Trophoblast cell (in vitro differentiated cells and primary cell): Measurements from ENCODE around the gene HTT.
A peak's percentile ranks its signal among the peaks of the same experiment; 100 is the strongest.

Experiments
- DNase-seq, 2 donors: peaks; one replicate each; pipeline ENCODE4 v3.0.0-alpha.2; 2016
- H2AFZ ChIP-seq: 2 replicates; pipeline ENCODE4 v1.6.1; 2013; ENCODE audit warnings: low read length, moderate library complexity, mild to moderate bottlenecking; ENCODE audit not compliant: insufficient read depth, poor library complexity
- H2AK5ac ChIP-seq: 2 replicates; pipeline ENCODE4 v1.6.1; 2013; ENCODE audit warnings: mild to moderate bottlenecking, low read length
- H2BK120ac ChIP-seq: 2 replicates; pipeline ENCODE4 v1.6.1; 2013; ENCODE audit warnings: low read length, mild to moderate bottlenecking, moderate library complexity; ENCODE audit not compliant: insufficient read depth, poor library complexity
- H2BK12ac ChIP-seq: 2 replicates; pipeline ENCODE4 v1.6.1; 2013; ENCODE audit warnings: mild to moderate bottlenecking, low read length, moderate library complexity
- H2BK5ac ChIP-seq: 2 replicates; pipeline ENCODE4 v1.6.1; 2013; ENCODE audit warnings: low read length, low read depth, moderate library complexity, mild to moderate bottlenecking; ENCODE audit not compliant: poor library complexity
- H3K14ac ChIP-seq: 2 replicates; pipeline ENCODE4 v1.6.1; 2013; ENCODE audit warnings: mild to moderate bottlenecking, low read length
- H3K18ac ChIP-seq: 2 replicates; pipeline ENCODE4 v1.6.1; 2013; ENCODE audit warnings: mild to moderate bottlenecking, low read length
- H3K23ac ChIP-seq: 2 replicates; pipeline ENCODE4 v1.6.1; 2013; ENCODE audit warnings: low read length
- H3K27ac ChIP-seq: 2 replicates; pipeline ENCODE4 v1.5.1; 2013; ENCODE audit warnings: low read depth, mild to moderate bottlenecking, inconsistent platforms, low read length, moderate library complexity
- H3K27me3 ChIP-seq: 2 replicates; pipeline ENCODE4 v1.6.1; 2013; ENCODE audit warnings: inconsistent platforms, mild to moderate bottlenecking, low read length, moderate library complexity; ENCODE audit not compliant: insufficient read depth
- H3K36me3 ChIP-seq, 2 experiments: 1 replicate in 1 of 2; 2 replicates in 1 of 2; pipeline ENCODE4 v1.6.1; 2013; ENCODE audit warnings: low read length in 2 of 2, mild to moderate bottlenecking in 2 of 2, moderate library complexity in 1 of 2; ENCODE audit not compliant: insufficient read depth in 2 of 2, control insufficient read depth in 1 of 2
- H3K4ac ChIP-seq: 2 replicates; pipeline ENCODE4 v1.6.1; 2013; ENCODE audit warnings: low read depth, mild to moderate bottlenecking, low read length, moderate library complexity
- H3K4me1 ChIP-seq, 2 experiments: 1 replicate in 1 of 2; 2 replicates in 1 of 2; pipeline ENCODE4 v1.6.1; 2013; ENCODE audit warnings: low read length in 2 of 2, mild to moderate bottlenecking in 2 of 2, moderate library complexity in 1 of 2; ENCODE audit not compliant: insufficient read depth in 2 of 2, control insufficient read depth in 1 of 2
- H3K4me2 ChIP-seq: 2 replicates; pipeline ENCODE4 v1.6.1; 2013; ENCODE audit warnings: inconsistent platforms, mild to moderate bottlenecking, low read length, moderate library complexity
- H3K4me3 ChIP-seq: 2 replicates; pipeline ENCODE4 v1.5.1; 2013; ENCODE audit warnings: mild to moderate bottlenecking, low read depth, low read length, inconsistent platforms
- H3K79me1 ChIP-seq: one replicate; pipeline ENCODE4 v1.6.1; 2013; ENCODE audit warnings: low read length
- H3K79me2 ChIP-seq: 2 replicates; pipeline ENCODE4 v1.6.1; 2013; ENCODE audit warnings: low read length, mild to moderate bottlenecking; ENCODE audit not compliant: control insufficient read depth, insufficient read depth, poor library complexity
- H3K9ac ChIP-seq: 2 replicates; pipeline ENCODE4 v1.6.1; 2013; ENCODE audit warnings: mild to moderate bottlenecking, low read length
- H3K9me3 ChIP-seq: 2 replicates; pipeline ENCODE4 v1.6.1; 2013; ENCODE audit warnings: low read depth, mild to moderate bottlenecking, control low read depth, inconsistent platforms, low read length; ENCODE audit not compliant: insufficient read depth
- H4K12ac ChIP-seq: 2 replicates; pipeline ENCODE4 v1.6.1; 2013; ENCODE audit warnings: low read depth, mild to moderate bottlenecking, low read length, moderate library complexity
- H4K8ac ChIP-seq: 2 replicates; pipeline ENCODE4 v1.6.1; 2013; ENCODE audit warnings: low read depth, mild to moderate bottlenecking, low read length, moderate library complexity
- H4K91ac ChIP-seq: one replicate; pipeline ENCODE4 v1.6.1; 2013; ENCODE audit warnings: low read depth, mild to moderate bottlenecking, low read length, moderate library complexity
- WGBS: extraction: QIAGEN DNeasy Blood & Tissue Kit; methylation state at CpG from one replicate; pipeline ENCODE4 v1.1.7; 2013; ENCODE audit warnings: missing lambda C conversion rate; ENCODE audit not compliant: insufficient read length, insufficient coverage; ENCODE audit errors: extremely low coverage; 5-methylcytosine and 5-hydroxymethylcytosine counted together

Gene HTT

DNA sequence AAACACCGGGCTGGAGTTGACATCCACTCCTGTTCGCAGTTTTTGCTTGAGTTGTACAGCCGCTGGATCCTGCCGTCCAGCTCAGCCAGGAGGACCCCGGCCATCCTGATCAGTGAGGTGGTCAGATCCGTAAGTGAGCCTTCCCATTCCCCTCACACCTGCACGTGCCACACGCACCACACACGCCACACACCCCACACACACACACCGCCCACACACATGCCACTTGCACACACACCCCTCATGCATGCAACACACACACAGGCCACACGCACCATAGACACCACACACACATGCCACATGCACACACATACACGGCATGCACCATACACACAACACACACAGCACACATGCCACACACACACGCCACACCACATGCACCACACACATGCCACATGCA, 154.4 kb downstream of the HTT start:
- DNase-seq, result no peak
- Histone ChIP-seq H3K9me3 (peaks cover 8% of the 10 kb centered on the region), H3K27ac (no peak overlapping the region), H3K4me1 (no peaks in the 10 kb centered on the region), H3K27me3 (no peaks in the 10 kb centered on the region), H3K23ac (no peak overlapping the region), H2AK5ac (no peak overlapping the region), H3K36me3 (peaks cover 75 to 85% of the 10 kb centered on the region in 2 experiments), H3K18ac (no peak overlapping the region), H4K8ac (no peak overlapping the region), H4K12ac (no peak overlapping the region), H2AFZ (no peak overlapping the region), H3K4me3 (peak overlapping the region; percentile 51), H3K9ac (no peak overlapping the region), H4K91ac (no peak overlapping the region), H2BK12ac (no peak overlapping the region), H2BK120ac (no peak overlapping the region), H3K4ac (no peak overlapping the region), H3K79me1 (no peaks in the 10 kb centered on the region), H3K79me2 (no peaks in the 10 kb centered on the region), H2BK5ac (no peak overlapping the region), H3K14ac (no peak overlapping the region), H3K4me2 (no peak overlapping the region)
- WGBS, result no CpG with 5 or more reads among the region's 13 CpGs

DNA sequence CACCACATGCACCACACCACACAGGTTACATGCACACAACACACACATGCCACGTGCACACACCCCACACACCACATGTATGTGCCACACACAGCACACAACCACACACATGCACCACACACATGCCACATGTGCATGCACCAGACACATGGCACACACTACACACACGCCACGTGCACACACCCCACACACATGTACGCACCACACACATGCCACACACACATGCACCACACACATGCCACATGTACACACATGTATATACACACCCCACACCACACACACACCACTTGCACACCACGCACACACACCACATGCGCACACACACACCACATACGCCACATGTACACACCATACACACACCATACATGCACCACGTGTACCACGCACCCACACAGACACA, 154.8 kb downstream of the HTT start:
- Histone ChIP-seq H3K9me3 (peaks cover 8% of the 10 kb centered on the region), H3K79me2 (no peaks in the 10 kb centered on the region), H2AK5ac (no peak overlapping the region), H3K27me3 (no peaks in the 10 kb centered on the region), H3K14ac (no peak overlapping the region), H4K8ac (no peak overlapping the region), H3K4me3 (peak overlapping the region; percentile 51), H3K4me1 (no peaks in the 10 kb centered on the region), H4K91ac (no peak overlapping the region), H2AFZ (no peak overlapping the region), H3K18ac (no peak overlapping the region), H3K4ac (no peak overlapping the region), H3K9ac (no peak overlapping the region), H3K27ac (no peak overlapping the region), H3K79me1 (no peaks in the 10 kb centered on the region), H3K4me2 (no peak overlapping the region), H2BK12ac (no peak overlapping the region), H3K36me3 (peaks cover 75 to 85% of the 10 kb centered on the region in 2 experiments), H4K12ac (no peak overlapping the region), H2BK5ac (no peak overlapping the region), H2BK120ac (no peak overlapping the region), H3K23ac (no peak overlapping the region)
- WGBS, result no CpG with 5 or more reads among the region's 9 CpGs
- no peak for DNase-seq

DNA sequence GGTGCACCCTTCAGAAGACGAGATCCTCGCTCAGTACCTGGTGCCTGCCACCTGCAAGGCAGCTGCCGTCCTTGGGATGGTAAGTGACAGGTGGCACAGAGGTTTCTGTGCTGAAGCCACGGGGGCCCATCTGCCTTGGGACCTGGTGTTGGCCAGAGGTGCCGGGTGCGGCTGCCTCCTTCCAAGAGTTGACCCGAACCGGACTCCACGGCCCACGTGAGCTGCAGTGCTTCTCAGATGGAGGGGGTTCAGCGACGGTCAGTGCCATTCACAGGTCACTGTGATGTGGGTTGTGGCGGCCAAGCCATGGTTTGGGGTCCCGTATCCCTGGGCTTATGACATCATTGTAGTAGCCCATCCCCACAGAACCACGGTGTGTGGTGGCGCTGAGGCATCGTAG, 155.5 kb downstream of the HTT start:
- Histone ChIP-seq H3K18ac (no peak overlapping the region), H4K8ac (no peak overlapping the region), H3K79me1 (no peaks in the 10 kb centered on the region), H3K14ac (no peak overlapping the region), H2BK12ac (no peak overlapping the region), H3K4me3 (no peak overlapping the region), H3K27ac (no peak overlapping the region), H2AFZ (no peak overlapping the region), H3K9me3 (peaks cover 8% of the 10 kb centered on the region), H4K91ac (no peak overlapping the region), H3K4ac (no peak overlapping the region), H2BK120ac (no peak overlapping the region), H3K4me2 (no peak overlapping the region), H3K27me3 (no peaks in the 10 kb centered on the region), H4K12ac (no peak overlapping the region), H3K9ac (no peak overlapping the region), H2AK5ac (no peak overlapping the region), H3K79me2 (no peaks in the 10 kb centered on the region), H3K23ac (no peak overlapping the region), H2BK5ac (no peak overlapping the region), H3K36me3 (peaks cover 77 to 86% of the 10 kb centered on the region in 2 experiments), H3K4me1 (no peaks in the 10 kb centered on the region)
- no CpG with 5 or more reads among the region's 17 CpGs for WGBS
- no peak for DNase-seq

- Histone ChIP-seq H3K9ac (no peak overlapping the region), H2BK5ac (no peak overlapping the region), H3K9me3 (peaks cover 8% of the 10 kb centered on the region), H3K36me3 (peaks cover 82 to 89% of the 10 kb centered on the region in 2 experiments), H3K18ac (no peak overlapping the region), H3K27me3 (no peaks in the 10 kb centered on the region), H2AK5ac (no peak overlapping the region), H3K23ac (no peak overlapping the region), H3K79me2 (no peaks in the 10 kb centered on the region), H2AFZ (no peak overlapping the region), H4K91ac (no peak overlapping the region), H3K4me3 (no peak overlapping the region), H3K79me1 (no peaks in the 10 kb centered on the region), H4K8ac (no peak overlapping the region), H3K4ac (no peak overlapping the region), H2BK12ac (no peak overlapping the region), H3K27ac (no peak overlapping the region), H3K4me2 (no peak overlapping the region), H4K12ac (no peak overlapping the region), H3K4me1 (no peaks in the 10 kb centered on the region), H3K14ac (no peak overlapping the region), H2BK120ac (no peak overlapping the region)
- no CpG with 5 or more reads among the region's 9 CpGs for WGBS
- no peak for DNase-seq
Measured at GRCh38 chr4:3231471-3231870, 157.0 kb downstream of the HTT start.
